WTC11 (cell line): Measurements from ENCODE around the gene SYNRG.

Experiments
- CTCF ChIP-seq: fragments of 200-600 bp; IDR thresholded peaks from 2 replicates; pipeline ENCODE4 v1.8.0; 2022; ENCODE audit warnings: antibody characterized with exemption
- NFE2L1 ChIP-seq: sonication (generic); formaldehyde crosslinking; IDR thresholded peaks from 2 replicates; pipeline ENCODE4 v1.8.1; 2023; ENCODE audit warnings: missing genetic modification reagents
- ZNF121 ChIP-seq: sonication (generic); formaldehyde crosslinking; IDR thresholded peaks from 2 replicates; pipeline ENCODE4 v1.8.0; 2023; ENCODE audit warnings: missing genetic modification reagents
- ZNF423 ChIP-seq: fragments of 250-450 bp; sonication (Bioruptor Pico); IDR thresholded peaks from 2 replicates; pipeline ENCODE4 v2.1.2; 2022; ENCODE audit warnings: mild to moderate bottlenecking, moderate library complexity

DNA sequence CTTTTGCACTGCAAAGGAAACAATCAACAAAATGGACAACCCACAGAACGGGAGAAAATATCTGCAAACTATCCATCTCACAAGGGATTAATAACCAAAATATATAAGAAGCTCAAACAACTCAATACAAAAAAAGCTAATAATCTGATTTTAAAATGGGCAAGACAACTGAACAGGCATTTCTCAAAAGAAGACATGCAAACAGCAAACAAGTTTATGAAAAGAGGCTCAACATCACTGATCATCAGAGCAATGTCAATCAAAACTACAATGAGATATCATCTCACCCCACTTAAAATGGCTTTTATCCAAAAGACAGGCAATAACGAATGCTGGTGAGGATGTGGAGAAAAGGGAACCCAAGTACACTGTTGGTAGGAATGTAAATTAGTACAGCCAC lies 34.8 kb downstream of the SYNRG start:
- TF ChIP-seq CTCF, result no peak
- no peak for TF ChIP-seq NFE2L1
- no peak for TF ChIP-seq ZNF423
- no peak for TF ChIP-seq ZNF121
